Measurements from ENCODE around the gene TBPL1. TPM values are rescaled to one million over a fixed set of nuclear protein-coding genes. Genes with fewer than 3 reads are reported as not detected.
A peak's percentile ranks its signal among the peaks of the same experiment; 100 is the strongest.

TBPL1 gene
- total RNA-seq, 1 donor from 2014 or later: 35.7 TPM

DNA sequence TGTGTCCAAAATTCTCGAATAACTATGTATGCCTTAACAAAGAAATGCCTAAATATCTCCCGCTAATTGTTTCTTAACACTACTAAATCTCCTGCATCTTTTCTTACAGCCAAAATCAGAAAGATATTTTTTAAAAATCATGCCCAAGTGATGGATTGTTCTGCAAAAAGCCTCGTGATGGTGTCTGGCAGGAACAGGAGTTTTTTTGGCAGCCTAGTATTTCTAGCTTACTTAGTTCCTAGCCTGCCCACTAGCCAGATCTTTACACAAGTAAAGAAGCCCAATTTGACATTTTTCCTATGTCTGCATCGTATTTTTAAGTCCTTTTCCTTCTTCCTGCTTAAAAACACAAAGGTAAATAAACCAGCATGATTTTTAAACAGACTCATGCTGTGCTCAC lies 67.9 kb downstream of the TBPL1 start:
- no peak overlapping the region for H3K4me3 Mint-ChIP-seq
- TF ChIP-seq, protein P1, sequence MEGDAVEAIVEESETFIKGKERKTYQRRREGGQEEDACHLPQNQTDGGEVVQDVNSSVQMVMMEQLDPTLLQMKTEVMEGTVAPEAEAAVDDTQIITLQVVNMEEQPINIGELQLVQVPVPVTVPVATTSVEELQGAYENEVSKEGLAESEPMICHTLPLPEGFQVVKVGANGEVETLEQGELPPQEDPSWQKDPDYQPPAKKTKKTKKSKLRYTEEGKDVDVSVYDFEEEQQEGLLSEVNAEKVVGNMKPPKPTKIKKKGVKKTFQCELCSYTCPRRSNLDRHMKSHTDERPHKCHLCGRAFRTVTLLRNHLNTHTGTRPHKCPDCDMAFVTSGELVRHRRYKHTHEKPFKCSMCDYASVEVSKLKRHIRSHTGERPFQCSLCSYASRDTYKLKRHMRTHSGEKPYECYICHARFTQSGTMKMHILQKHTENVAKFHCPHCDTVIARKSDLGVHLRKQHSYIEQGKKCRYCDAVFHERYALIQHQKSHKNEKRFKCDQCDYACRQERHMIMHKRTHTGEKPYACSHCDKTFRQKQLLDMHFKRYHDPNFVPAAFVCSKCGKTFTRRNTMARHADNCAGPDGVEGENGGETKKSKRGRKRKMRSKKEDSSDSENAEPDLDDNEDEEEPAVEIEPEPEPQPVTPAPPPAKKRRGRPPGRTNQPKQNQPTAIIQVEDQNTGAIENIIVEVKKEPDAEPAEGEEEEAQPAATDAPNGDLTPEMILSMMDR (IDR thresholded peaks at IDR 0.05): no peak
- H3K4me1 Mint-ChIP-seq: peaks cover 10% of the 10 kb centered on the region
- H3K27ac Mint-ChIP-seq: no peak overlapping the region
- intact Hi-C loops (cut with micrococcal nuclease): no loop called here
- ChIA-PET POLR2A (no interaction called here), CTCF (interaction anchor here (1.8 kb wide), 1 partner anchor 97 kb away, joined by 4 read pairs; no protein-coding TSS in a partner anchor)
- no peaks in the 10 kb centered on the region for H3K27me3 Mint-ChIP-seq
- no peaks in the 10 kb centered on the region for H3K36me3 Mint-ChIP-seq (ENCODE audit: low read depth)
- no peaks in the 10 kb centered on the region for H3K9me3 Mint-ChIP-seq
- ATAC-seq (ENCODE audit: low read depth): no peak
- no peak for DNase-seq

DNA sequence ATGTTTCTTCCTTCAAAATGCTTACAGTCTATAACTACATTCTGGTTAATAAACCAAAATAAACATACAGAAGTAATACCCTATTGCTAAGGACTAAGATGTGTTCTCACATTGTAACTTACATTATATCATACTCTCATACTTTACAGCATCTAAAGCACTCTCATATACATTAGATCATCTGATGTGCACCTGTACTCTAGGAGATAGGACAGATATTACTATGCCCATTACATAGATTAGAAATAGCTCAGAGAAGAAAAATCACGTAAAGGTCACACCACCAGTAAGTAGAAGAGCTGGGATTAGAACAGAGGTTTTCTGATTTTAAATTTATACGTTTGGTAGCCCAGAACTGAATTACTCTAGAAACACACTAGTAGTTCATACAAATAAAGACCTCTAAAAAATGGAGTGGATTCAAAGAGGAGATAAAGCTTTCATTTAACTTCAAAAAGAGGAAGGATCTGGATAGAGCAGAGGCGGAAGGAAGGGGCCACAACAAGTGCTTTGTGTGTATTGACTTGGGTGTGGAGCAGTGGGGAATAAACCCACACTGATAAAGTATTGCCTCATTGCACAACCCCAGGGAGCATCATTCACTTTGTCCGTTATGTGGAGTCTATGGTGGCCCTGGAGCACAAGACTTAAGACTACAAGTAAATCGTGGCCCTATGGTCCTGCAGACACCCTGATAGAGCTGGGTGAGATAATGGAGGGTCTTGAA lies 68.5 kb downstream of the TBPL1 start:
- POLR2A ChIA-PET: no interaction called here
- Mint-ChIP-seq H3K27me3 (no peaks in the 10 kb centered on the region), H3K4me1 (peaks cover 10% of the 10 kb centered on the region), H3K4me3 (peak overlapping the region; percentile 5), H3K36me3 (ENCODE audit: low read depth) (no peaks in the 10 kb centered on the region), H3K27ac (no peak overlapping the region), H3K9me3 (no peaks in the 10 kb centered on the region)
- ATAC-seq (ENCODE audit: low read depth) (no peak), DNase-seq (no peak)
- CTCF ChIA-PET: interaction anchor here (1.8 kb wide), 1 partner anchor 98 kb away, joined by 4 read pairs; no protein-coding TSS in a partner anchor
- TF ChIP-seq, protein P1 (IDR thresholded peaks at IDR 0.05): no peak
- intact Hi-C loops (cut with micrococcal nuclease): no loop called here

DNA sequence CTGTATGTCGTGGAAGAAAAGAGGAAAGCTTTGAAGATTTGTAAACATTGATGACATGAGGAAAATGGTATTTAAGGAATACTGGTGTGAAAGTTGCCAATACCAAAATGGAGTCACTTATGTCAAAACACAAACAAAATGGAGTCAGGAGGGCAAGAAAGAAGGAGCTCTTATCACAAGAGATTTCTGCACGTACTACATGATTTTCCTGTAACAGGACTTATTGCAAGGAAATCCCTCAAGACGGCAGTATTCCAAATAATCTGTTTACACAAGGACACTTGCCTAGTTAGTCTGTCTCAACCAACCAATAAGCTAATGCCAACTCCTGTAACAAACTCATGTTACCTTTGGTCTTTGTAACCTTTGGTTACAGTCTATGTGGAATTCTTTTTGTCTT lies 69.6 kb downstream of the TBPL1 start:
- no peak overlapping the region for H3K27ac Mint-ChIP-seq
- no peak for ATAC-seq (ENCODE audit: low read depth)
- intact Hi-C loops (cut with micrococcal nuclease): no loop called here
- TF ChIP-seq, protein P1 (IDR thresholded peaks at IDR 0.05): no peak
- H3K36me3 Mint-ChIP-seq (ENCODE audit: low read depth): no peaks in the 10 kb centered on the region
- H3K9me3 Mint-ChIP-seq: no peaks in the 10 kb centered on the region
- peaks cover 10% of the 10 kb centered on the region for H3K4me1 Mint-ChIP-seq
- H3K27me3 Mint-ChIP-seq: no peaks in the 10 kb centered on the region
- no peak overlapping the region for H3K4me3 Mint-ChIP-seq
- ChIA-PET CTCF (interaction anchor here (1.8 kb wide), 1 partner anchor 99 kb away, joined by 4 read pairs; no protein-coding TSS in a partner anchor), POLR2A (no interaction called here)
- DNase-seq: no peak

DNA sequence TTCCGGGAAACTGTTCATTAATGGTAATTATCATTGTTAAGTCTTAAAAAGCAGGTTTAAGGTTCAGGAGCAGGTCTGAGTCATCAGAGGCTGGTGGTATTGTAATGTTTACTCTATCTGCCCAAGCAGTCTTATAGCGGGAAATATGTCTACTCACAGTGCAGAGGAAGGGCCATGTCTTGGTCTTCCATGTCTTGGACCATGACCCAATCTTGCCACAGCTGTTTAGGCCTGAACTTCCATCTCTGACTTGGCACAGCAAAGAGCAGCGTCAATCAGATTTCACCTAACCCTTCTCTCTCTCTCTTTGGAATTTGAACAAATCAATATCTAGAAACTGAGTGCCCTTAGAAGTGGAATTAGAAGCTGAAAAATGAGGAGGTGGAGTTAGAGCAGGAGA lies 73.6 kb downstream of the TBPL1 start:
- Mint-ChIP-seq H3K4me1 (peaks cover 4% of the 10 kb centered on the region), H3K9me3 (no peaks in the 10 kb centered on the region), H3K27ac (no peak overlapping the region), H3K4me3 (no peak overlapping the region), H3K27me3 (peaks cover 4% of the 10 kb centered on the region), H3K36me3 (ENCODE audit: low read depth) (no peaks in the 10 kb centered on the region)
- ATAC-seq (ENCODE audit: low read depth): no peak
- ChIA-PET POLR2A (no interaction called here), CTCF (no interaction called here)
- no peak for DNase-seq
- intact Hi-C loops (cut with micrococcal nuclease): no loop called here
- TF ChIP-seq, protein P1 (IDR thresholded peaks at IDR 0.05): no peak

DNA sequence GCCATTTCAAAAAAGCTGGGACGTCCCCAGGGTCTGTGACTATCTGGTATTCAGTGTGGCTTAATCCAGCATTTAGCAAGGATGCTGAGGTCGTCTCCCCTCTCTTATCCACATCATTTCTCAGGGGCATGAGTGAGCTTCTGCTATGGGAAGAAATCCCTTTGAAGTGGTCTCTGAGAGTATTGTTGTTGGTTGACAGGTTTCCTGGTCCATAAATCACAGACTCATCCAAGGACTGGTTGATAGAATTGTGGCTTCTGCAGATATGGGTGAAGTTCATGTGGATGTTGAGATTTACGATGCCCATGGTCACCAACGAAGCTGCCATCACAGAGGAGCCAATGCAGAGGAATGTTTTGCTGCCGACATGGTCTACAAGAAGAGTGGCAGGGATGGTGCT lies 75.4 kb downstream of the TBPL1 start:
- Mint-ChIP-seq H3K4me3 (no peak overlapping the region), H3K27me3 (peaks cover 4% of the 10 kb centered on the region), H3K9me3 (no peaks in the 10 kb centered on the region), H3K27ac (no peak overlapping the region), H3K4me1 (no peaks in the 10 kb centered on the region), H3K36me3 (ENCODE audit: low read depth) (no peaks in the 10 kb centered on the region)
- DNase-seq: no peak
- CTCF ChIA-PET: no interaction called here
- intact Hi-C loops (cut with micrococcal nuclease): no loop called here
- TF ChIP-seq, protein P1 (IDR thresholded peaks at IDR 0.05): no peak
- ATAC-seq (ENCODE audit: low read depth): no peak
- POLR2A ChIA-PET: no interaction called here
